Tibial nerve (tissue), 3 donors: ENCODE data around the gene PRMT6.

ENCODE experiments used
- EP300 ChIP-seq, 2 donors: sonication (generic); formaldehyde crosslinking; IDR thresholded peaks; one replicate each; pipeline ENCODE4 v1.6.1; 2017; ENCODE audit warnings: antibody characterized with exemption in 2 of 2, mild to moderate bottlenecking in 1 of 2
- POLR2A ChIP-seq, 2 donors: fragments of 450-650 bp; IDR thresholded peaks; one replicate each; pipeline ENCODE4 v1.6.1; 2017; ENCODE audit warnings: antibody characterized with exemption in 2 of 2, mild to moderate bottlenecking in 2 of 2, moderate library complexity in 2 of 2

GRCh38 chr1:107098961-107099360 lies 42.5 kb downstream of the PRMT6 start:
- TF ChIP-seq POLR2A (IDR thresholded peaks at IDR 0.05) (no peak), EP300 (IDR thresholded peaks at IDR 0.05) (no peak)
